ENCODE data around the gene NUP188.
"Not testable (repeated sequence)": the region's sequence is repeated elsewhere in the genome, so short reads cannot be mapped to it uniquely, and the experiment has no call there.

NUP188 gene

DNA sequence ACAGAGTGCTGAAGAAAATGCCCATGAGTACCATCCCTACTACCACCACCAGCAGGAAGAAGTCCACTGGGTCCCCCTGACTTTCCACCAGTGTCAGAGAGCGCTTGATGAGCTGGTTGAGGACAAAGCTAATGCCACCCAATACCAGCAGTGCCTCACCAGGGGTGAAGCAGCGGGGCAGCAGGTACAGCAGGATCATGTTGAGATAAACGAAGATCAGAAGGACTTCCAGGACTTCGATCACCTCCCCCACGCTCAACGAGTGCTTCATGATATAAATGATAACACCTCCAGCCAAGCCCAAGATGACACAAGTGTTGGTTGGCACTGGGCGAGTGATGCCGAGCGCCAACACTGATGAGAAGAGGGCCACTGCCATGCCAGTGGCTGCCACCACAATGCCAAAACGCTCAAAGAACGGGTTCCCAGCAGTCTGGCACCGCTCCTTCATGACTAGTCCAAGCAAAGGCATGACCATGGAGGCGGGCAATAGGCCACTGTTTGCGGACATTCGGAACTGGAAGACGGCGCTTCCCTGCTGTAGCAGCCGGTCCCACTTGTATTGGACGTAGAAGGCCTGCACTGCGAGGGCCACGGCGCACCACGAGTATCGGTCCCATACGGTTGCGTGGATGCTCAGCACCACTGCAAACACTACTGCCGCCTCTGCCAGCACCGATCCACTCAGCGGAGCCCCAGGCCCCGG is 775 bp upstream of the NUP188 start:
- no peak for DNase-seq

- DNase-seq, result no peak
Observed at GRCh38 chr9:128947277-128947526, 297 bp upstream of the NUP188 start.

DNA sequence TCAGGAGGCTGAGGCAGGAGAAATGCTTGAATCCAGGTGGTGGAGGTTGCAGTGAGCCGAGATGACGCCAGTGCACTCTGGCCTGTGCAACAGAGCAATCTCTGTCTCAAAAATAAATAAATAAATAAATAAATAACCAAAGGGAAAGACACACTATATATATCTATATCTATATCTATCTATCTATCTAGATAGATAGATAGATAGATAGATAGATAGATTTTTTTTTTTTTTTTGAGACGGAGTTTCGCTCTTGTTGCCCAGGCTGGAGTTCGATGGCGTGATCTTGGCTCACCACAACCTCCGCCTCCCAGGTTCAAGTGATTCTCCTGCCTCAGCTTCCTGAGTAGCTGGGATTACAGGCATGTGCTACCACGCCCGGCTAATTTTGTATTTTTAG is 13.9 kb downstream of the NUP188 start:
- DNase-seq, result not testable (repeated sequence)

- DNase-seq, result no peak
Observed at GRCh38 chr9:128969491-128969890, 22.0 kb downstream of the NUP188 start.

GRCh38 chr9:128972956-128973355 is 25.5 kb downstream of the NUP188 start:
- DNase-seq, result no peak

- no peak for DNase-seq
Observed at GRCh38 chr9:128979111-128979510, 31.6 kb downstream of the NUP188 start.

DNA sequence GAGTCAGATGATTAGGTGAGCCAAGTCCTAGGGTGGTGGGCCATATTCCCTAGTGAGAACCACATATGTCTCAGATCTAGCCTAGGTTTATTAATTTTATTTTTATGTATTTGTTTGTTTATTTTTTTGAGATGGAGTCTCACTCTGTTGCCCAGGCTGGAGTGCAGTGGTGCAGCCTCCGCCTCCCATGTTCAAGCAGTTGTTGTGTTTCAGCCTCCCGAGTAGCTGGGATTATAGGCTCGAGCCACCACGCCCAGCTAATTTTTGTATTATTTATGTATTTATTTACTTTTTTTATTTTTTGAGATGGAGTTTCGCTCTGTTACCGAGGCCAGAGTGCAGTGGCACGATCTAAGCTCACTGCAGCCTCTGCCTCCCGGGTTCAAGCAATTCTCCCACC is 36.0 kb downstream of the NUP188 start:
- DNase-seq, result no peak

- DNase-seq, result no peak
Observed at GRCh38 chr9:128986671-128987070, 39.2 kb downstream of the NUP188 start.

DNA sequence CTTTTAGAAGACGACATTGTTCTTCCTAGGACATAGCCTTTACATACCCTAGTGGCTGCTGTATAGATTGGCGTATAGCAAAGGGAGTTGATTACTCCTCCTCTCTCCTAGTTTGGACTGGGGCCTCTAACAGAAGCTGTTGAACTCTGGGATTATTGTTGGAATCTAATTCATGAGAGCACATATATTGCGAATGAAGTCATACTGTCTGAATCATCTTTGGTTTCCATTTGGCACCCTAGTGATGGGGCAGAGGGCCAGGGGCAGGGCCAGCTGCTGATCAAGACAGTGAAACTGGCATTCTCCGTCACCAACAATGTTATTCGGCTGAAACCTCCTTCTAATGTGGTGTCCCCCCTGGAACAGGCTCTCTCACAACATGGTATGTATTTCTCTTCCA is 40.3 kb downstream of the NUP188 start:
- no peak for DNase-seq

DNA sequence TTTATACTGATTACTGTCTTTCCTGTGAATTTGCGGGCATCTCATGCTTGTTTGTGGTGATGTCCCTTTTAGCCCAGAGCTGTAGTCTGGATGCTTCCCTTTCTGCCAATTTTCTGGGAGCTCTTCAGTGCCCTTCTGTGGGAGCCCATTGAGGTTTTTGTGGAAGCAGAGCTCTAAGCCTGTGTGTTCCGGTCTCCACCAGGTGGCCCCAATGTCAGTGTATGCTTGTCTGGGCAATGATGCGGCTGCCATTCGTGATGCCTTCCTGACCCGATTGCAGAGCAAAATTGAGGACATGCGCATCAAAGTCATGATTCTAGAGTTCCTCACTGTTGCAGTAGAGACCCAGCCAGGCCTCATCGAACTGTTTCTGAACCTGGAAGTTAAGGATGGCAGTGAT is 45.5 kb downstream of the NUP188 start:
- DNase-seq, result no peak

- DNase-seq, result no peak
Observed at GRCh38 chr9:128995791-128996190, 48.3 kb downstream of the NUP188 start.

GRCh38 chr9:128998462-128998861 is 51.0 kb downstream of the NUP188 start:
- no peak for DNase-seq

GRCh38 chr9:128999581-129000206 is 52.2 kb downstream of the NUP188 start:
- no peak for DNase-seq

DNA sequence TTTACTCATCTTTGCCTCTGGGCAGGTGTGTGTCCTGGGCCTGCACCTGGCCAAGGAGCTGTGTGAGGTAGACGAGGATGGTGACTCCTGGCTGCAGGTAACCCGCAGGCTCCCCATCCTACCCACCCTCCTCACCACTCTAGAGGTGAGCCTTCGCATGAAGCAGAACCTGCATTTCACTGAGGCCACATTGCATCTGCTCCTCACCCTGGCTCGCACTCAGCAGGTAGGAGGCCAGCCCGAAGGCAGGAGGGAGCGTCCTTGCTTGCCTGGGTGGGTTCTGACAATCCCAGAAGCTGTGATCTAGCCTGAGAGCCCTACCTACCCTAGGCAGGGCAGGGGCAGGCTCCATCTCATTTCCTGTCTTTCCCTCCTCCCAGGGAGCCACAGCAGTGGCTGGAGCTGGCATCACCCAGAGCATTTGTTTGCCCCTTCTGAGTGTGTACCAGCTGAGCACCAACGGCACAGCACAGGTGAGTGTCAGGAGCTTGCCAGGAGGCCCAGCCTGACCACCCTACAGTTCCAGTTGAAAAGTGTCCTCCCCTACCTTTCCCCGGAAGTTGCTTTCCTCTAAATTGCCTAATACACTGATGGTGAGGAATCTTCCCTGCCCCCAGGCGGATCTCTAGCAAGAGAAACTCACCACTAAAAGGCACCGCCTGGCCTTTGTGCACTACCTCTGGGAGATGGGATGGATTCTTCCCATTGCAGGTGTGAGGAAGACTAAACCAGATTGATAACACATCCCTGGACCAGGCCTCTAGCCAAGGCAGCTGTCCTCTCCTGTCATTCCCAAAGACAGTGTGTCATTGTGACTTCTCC is 54.2 kb downstream of the NUP188 start:
- no peak for DNase-seq

DNA sequence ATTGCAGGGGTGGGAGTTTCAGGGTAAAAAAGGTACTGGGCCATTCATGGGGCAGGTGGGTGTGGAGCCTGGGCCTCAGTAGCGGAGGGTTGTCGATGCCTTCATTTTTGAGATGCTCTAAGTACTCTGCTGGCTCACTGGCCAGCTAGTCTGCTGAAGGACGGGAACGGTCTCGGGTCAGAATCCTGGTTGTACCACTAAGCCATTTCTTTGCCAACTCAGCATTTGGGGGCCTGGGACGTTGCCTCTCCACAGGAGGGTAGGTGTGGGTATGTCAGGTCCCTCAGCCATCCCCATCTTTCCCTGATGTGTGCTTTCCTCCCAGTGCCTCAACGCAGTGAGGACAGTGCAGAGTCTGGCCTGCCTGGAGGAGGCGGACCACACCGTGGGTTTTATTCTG is 55.5 kb downstream of the NUP188 start:
- no peak for DNase-seq

DNA sequence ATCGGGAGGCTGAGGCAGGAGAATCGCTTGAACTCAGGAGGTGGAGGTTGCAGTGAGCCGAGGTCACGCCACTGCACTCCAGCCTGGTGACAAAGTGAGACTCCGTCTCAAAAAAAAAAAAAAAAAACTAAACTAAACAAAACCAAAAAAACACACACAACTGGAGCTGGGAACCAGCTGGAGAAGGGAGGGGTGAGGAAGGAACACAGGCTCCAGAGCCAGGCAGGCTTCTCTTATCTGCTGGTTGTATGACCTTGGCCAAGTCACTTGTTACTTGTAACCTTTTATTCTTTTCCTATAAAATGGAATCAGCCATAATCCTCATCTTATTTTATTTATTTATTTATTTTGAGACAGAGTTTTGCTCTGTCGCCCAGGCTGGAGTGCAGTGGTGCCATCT is 56.7 kb downstream of the NUP188 start:
- not testable (repeated sequence) for DNase-seq

DNA sequence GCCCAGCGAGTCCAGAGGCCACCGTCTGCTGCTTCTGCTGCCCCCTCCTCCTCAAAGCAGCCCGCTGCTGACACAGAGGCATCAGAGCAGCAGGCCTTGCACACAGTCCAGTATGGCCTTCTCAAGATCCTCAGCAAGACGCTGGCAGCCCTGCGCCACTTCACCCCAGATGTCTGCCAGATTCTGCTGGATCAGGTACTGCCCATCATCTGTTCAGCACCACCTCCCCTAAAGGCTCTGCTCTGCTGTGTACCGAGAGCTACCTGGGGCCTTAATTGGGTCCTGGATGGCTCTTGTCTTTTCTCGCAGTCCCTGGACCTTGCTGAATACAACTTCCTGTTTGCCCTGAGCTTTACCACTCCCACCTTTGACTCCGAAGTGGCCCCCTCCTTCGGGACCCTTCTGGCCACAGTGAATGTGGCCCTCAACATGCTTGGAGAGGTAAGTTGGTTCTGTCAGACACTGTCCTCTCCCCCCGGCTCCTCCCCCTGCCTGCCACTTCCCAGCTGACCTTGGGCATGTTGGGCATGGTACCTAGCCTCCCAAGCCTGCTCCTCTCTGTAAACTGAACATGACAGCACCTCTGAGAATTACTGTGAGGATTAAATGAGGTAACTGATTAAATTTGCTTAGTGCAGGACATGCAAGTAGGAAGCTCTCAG is 58.0 kb downstream of the NUP188 start:
- no peak for DNase-seq

- DNase-seq, result no peak
Observed at GRCh38 chr9:129006328-129007034, 59.0 kb downstream of the NUP188 start.

DNA sequence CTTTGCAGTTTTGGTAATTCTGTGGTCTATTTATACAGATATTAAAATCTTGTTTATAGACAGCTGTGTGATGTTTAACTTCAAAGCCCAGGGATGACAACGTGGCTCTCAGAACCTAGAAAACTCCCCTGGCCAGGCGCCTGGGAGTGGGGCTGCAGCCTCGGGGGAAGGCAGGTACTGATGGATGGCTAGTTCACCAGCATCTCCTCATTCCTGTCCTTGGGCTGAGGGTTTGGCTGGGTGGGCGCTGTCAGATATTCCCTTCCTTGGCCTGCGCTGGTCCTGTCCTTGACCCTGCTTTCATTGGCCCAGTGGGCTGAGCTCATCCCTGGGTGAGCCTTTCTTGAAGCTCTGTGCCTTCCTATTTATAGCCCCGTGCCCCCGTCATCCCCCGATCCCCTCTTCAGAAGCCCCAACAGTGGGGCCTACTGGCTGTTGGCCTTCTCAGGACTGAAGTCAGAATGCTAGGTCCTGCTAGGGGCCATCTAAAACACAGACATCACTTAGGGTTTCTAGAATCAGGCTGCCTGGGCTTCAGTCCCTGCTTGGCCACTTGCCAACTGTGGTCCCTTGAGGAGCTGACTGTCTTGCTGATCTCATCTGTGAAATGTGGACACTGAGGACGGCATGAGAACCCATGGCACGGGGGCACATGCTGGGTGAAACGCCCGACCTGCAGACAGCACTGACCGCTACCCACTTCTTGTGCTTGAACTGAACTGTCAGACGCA is 59.7 kb downstream of the NUP188 start:
- DNase-seq, result no peak

DNA sequence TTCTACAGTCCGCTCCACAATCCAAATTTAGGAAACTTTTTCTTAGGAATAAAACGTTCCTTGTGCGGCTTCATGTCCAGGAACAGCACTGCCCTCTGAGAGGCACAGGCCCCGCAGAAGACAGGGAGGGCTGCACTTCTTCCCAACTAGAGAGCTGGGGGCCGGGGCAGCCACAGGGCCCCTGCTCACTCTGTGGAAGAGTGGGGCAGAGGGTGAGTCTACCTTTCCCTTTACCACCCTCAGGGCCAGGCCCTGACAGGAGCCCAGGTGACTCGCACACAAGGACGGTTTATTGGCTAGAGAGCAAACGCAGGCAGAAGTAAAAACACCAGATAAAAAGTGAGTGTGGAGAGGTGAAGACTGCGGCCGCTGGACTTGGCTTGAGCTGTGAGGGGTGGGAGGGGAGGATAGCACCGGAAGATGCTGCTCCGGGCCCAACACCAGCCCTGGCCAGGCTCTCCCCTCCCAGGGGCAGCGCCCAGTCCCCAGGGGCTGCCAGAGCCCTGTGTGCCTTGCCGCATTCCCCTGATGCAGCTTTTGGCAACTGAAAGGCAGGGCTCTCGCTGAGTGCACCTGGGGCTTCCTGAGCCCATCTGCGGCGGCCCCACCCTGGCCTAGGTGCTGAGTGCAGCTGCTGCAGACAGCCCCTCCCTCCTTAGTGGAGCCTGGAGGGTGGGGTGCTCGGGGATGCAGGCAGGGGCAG is 60.4 kb downstream of the NUP188 start:
- no peak for DNase-seq

DNA sequence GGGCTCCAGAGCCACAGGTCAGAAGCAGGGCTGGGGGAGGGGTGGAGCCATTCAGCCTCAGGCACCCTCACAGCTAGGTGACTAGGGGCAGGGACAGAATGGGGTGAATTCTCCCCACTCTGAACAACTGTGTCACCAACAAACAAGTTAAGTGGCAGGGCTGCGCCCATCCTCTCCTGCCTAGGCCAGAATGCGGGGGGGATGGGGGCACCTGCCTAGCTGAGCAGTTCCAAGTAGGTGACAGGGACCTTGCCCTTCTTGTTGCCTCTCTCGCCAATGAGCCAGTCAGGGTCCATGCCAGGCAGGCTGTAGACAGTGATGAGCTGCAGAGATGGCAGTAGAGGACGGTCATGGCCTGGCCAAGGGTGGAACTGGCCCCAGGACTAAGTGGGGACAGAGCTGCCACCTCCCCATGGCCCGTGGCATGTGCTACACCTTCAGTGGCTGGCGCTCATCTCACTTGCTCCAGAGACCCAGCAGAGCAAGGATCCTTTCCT is 61.0 kb downstream of the NUP188 start:
- DNase-seq, result no peak

All from activated gamma-delta T cell (primary cell).